GM12872 (cell line): Measurements from ENCODE around the gene MLLT10.

ENCODE experiments used
- TF ChIP-seq, protein P1 (sequence below): IDR thresholded peaks from 3 replicates; pipeline ENCODE4 v1.5.1; 2011; ENCODE audit warnings: low read depth, mild to moderate bottlenecking, low read length, moderate library complexity; ENCODE audit not compliant: insufficient read depth

Gene MLLT10

DNA sequence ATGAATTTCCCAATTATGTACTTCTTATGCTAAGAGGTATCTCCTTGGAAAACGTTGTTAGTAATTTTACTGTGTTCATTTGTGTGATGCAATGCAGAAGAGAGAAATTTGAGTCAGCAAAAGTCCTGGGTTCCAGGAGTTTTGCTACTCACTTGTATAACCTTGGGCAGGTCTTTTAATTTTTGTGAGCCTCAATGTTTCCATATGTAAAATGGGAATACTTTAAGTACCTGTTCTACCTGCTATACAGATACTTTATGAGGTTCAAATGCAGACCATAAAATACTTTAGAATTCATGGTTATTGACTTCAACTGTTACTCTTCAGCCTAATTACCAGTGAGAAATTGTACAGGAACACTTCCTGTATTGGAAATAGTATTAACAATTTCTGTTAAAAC is 185.5 kb downstream of the MLLT10 start:
- TF ChIP-seq, protein P1, sequence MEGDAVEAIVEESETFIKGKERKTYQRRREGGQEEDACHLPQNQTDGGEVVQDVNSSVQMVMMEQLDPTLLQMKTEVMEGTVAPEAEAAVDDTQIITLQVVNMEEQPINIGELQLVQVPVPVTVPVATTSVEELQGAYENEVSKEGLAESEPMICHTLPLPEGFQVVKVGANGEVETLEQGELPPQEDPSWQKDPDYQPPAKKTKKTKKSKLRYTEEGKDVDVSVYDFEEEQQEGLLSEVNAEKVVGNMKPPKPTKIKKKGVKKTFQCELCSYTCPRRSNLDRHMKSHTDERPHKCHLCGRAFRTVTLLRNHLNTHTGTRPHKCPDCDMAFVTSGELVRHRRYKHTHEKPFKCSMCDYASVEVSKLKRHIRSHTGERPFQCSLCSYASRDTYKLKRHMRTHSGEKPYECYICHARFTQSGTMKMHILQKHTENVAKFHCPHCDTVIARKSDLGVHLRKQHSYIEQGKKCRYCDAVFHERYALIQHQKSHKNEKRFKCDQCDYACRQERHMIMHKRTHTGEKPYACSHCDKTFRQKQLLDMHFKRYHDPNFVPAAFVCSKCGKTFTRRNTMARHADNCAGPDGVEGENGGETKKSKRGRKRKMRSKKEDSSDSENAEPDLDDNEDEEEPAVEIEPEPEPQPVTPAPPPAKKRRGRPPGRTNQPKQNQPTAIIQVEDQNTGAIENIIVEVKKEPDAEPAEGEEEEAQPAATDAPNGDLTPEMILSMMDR, result no peak

DNA sequence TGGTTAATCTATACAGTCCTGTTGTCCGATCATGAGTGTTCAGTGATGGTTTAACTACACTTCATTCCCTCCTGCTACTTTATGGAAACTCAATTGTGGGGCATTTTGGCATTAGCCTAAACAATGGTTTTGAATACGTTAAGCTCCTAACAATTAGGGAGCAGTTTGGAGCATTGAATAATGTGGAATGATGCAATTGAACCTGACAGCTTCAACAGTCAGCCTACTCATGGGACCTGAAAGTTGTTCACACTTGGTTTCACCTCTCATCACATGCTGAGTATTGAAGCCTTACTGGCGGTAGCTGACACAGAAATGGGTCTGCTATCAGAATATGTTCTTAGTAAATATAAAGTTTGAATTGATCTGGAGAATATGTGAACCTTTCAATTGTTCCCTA is 186.1 kb downstream of the MLLT10 start:
- TF ChIP-seq, protein P1, result no peak

DNA sequence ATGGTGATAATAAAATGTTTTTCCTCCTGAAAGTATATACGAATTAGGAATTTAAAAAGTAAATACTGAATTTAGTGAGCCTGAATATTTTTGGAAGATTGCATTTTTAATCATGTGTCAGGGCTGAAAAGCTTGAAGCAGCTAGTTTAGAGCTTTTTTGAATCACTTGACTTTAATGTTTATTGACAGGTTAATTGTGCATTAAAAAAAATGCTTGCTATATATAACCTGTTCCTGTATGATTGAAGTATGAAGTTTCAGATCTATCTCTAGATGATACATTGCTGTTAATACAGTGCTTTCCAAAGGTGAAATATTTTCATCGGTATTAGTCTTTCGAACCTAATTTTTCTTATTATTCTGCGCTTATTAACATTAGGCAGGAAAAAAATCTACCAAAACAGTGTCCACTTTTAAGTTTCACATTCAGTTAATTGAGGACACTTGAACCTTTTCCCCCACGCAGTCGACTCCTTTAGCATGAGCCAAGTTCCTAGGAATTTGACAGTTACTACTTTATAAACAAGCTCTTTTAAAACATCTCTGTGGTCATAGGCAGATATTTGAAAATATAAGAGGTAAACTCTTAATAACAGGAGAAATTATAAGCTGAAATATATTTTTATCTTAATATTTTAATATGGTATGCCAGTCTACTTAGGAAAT is 187.1 kb downstream of the MLLT10 start:
- TF ChIP-seq, protein P1, result no peak

DNA sequence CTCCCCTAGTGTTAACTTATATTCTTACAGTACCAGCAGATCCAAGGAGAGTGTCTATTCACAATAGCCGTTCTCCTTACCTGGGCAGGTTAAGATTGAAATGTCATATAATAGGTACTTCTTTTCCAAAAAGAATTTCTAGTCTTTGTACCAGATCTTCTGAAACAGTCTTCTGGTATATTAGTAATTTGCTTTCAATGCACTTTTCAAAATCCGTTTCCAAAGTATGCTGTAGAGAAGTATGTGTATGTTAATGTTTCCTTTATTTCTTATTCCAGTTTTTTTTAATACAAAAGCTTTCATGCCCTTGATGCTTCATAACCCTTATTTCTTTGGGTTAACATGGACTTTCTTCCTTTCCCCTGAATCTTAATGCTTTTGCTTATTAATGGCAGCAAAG is 188.2 kb downstream of the MLLT10 start:
- TF ChIP-seq, protein P1, result no peak

DNA sequence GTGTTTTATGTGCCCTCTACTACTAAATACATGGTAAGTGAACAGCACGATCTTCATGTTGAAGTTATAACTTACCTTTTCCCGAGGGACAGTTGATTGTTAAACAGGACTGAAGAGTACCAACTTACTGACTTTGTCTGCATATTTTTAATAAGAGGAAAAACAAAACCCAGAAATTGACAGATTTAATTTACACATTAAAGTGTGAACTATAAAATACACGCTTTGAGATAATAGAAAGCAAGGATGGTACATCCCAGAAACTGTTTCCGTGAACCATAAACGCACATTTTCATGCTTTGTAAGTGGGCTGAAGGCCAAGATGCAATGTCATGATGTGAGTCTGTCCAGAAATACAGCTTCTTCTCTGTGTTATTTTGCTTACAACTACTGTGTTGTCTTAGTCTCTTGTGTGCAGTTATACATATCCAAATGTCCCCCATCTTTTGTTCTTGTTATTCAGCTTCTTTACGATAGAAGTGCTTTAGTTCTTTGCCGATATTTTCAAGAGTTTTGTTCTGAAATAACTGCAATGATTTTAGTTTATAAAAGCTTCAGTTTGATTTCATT is 190.1 kb downstream of the MLLT10 start:
- TF ChIP-seq, protein P1, result no peak

DNA sequence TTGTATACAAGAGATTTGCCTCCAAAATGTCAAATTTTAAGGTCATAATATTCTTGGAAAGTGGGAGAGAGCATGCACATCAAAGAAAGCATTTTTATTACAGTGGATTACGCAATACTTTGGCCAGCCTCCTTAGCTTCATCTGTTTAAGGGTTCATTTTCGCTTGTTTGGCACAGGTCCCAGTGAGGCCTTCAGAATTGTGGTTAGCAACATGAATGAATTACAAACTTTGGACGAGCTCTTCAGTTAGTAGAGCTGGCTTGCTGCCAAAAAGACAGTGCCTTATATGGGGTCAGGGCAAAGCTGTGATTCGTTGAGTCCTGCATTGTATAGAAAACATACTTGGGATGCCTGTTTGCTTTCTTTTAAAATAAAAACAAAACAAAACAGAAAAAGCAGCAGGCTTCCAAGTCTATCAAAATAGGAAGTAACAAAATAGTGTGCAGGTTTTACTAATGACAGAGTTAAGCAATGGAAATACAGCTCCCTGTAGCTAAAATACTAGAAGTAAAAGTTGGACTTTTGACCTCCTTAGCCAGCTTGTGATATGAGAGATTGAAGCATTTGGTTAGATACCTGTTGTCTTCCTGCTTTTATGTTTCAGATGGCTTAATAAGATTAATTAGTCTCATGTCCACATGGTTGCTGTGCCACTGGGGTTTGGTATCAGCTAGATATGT is 190.8 kb downstream of the MLLT10 start:
- TF ChIP-seq, protein P1, result no peak

DNA sequence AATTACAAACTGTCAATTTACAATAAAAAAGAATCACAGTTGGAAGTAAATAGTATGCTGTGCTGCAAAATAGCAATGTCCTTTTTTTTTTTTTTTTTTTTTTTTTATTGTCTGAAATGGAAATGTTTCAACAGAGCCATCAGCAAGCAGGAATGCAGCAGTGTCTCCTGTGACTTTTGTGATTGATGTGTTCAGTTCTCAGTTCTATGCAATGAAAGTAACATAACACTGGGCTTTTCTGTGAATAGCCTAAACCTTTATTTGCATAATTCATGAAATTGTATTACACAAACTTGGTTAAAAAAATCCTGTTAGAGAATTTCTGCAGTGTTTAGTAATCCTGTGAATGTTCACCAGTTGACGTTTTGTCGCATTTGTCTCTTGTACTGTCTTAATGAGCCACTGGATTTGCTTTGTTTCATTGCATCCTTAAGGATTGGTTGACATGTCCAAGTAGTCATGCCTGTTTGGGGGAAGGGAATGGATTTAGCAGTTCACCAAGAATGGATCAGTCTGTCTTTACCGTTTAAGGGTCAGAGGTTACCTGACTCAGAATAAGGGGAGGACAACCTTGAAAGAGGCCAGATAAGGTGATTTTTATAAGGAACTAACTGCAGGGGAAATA is 192.7 kb downstream of the MLLT10 start:
- TF ChIP-seq, protein P1, result no peak
